ENCODE data around the gene NXPH2. TPM values are rescaled to one million over a fixed set of nuclear protein-coding genes. Genes with fewer than 3 reads are reported as not detected.

NXPH2 gene
- total RNA-seq, 1 experiment from 2014 or later: not detected

DNA sequence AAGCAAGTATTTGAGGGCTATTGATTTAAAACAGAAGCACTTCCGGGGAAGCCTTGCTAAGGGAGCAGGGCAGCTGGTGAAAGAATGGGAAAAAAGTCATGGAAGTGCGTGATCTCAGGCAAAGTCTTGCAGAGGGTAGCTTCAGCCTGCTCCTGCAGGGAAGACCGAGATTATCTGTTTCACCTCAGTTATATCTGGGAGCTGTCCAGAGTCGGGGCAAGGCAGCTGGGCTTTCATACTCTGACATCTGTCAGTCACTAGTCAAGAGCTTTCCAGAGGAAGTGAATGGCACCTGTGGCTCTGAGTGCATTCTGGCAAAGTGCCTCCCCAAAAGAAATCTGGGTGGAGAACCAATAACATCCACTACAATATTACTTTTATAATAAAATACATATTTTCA, 8.7 kb downstream of the NXPH2 start:
- intact Hi-C loops (cut with micrococcal nuclease): no loop called here
- Mint-ChIP-seq H3K4me1 (ENCODE audit: insufficient read depth, unreplicated experiment) (no peaks in the 10 kb centered on the region), H3K36me3 (ENCODE audit: insufficient read depth, unreplicated experiment) (no peaks in the 10 kb centered on the region), H3K27ac (ENCODE audit: low read depth, unreplicated experiment) (no peak overlapping the region), H3K4me3 (ENCODE audit: unreplicated experiment) (no peak overlapping the region), H3K27me3 (ENCODE audit: insufficient read depth, unreplicated experiment) (peaks cover 57% of the 10 kb centered on the region), H3K9me3 (ENCODE audit: unreplicated experiment) (no peaks in the 10 kb centered on the region)
- POLR2A ChIA-PET: no interaction called here
- CTCF ChIA-PET: no interaction called here
- TF ChIP-seq, protein P1, sequence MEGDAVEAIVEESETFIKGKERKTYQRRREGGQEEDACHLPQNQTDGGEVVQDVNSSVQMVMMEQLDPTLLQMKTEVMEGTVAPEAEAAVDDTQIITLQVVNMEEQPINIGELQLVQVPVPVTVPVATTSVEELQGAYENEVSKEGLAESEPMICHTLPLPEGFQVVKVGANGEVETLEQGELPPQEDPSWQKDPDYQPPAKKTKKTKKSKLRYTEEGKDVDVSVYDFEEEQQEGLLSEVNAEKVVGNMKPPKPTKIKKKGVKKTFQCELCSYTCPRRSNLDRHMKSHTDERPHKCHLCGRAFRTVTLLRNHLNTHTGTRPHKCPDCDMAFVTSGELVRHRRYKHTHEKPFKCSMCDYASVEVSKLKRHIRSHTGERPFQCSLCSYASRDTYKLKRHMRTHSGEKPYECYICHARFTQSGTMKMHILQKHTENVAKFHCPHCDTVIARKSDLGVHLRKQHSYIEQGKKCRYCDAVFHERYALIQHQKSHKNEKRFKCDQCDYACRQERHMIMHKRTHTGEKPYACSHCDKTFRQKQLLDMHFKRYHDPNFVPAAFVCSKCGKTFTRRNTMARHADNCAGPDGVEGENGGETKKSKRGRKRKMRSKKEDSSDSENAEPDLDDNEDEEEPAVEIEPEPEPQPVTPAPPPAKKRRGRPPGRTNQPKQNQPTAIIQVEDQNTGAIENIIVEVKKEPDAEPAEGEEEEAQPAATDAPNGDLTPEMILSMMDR (IDR thresholded peaks at IDR 0.05; ENCODE audit: unreplicated experiment): no peak
- no TSS peak for BruUV-seq (replicated peaks)
- no peak for DNase-seq (ENCODE audit: unreplicated experiment)

GRCh38 chr2:138767101-138767500, 13.1 kb downstream of the NXPH2 start:
- BruUV-seq (replicated peaks): no TSS peak
- Mint-ChIP-seq H3K36me3 (ENCODE audit: insufficient read depth, unreplicated experiment) (no peaks in the 10 kb centered on the region), H3K9me3 (ENCODE audit: unreplicated experiment) (no peaks in the 10 kb centered on the region), H3K27me3 (ENCODE audit: insufficient read depth, unreplicated experiment) (peaks cover 66% of the 10 kb centered on the region), H3K4me1 (ENCODE audit: insufficient read depth, unreplicated experiment) (no peaks in the 10 kb centered on the region), H3K27ac (ENCODE audit: low read depth, unreplicated experiment) (no peak overlapping the region), H3K4me3 (ENCODE audit: unreplicated experiment) (no peak overlapping the region)
- intact Hi-C loops (cut with micrococcal nuclease): no loop called here
- CTCF ChIA-PET: interaction anchor here (0.6 kb wide), 1 partner anchor 187 kb away, joined by 4 read pairs; no protein-coding TSS in a partner anchor
- TF ChIP-seq, protein P1 (IDR thresholded peaks at IDR 0.05; ENCODE audit: unreplicated experiment): no peak
- DNase-seq (ENCODE audit: unreplicated experiment): no peak
- POLR2A ChIA-PET: no interaction called here

GRCh38 chr2:138766464-138766863, 13.7 kb downstream of the NXPH2 start:
- Mint-ChIP-seq H3K27ac (ENCODE audit: low read depth, unreplicated experiment) (no peak overlapping the region), H3K4me1 (ENCODE audit: insufficient read depth, unreplicated experiment) (no peaks in the 10 kb centered on the region), H3K9me3 (ENCODE audit: unreplicated experiment) (no peaks in the 10 kb centered on the region), H3K4me3 (ENCODE audit: unreplicated experiment) (no peak overlapping the region), H3K27me3 (ENCODE audit: insufficient read depth, unreplicated experiment) (peaks cover 66% of the 10 kb centered on the region), H3K36me3 (ENCODE audit: insufficient read depth, unreplicated experiment) (no peaks in the 10 kb centered on the region)
- intact Hi-C loops (cut with micrococcal nuclease): no loop called here
- ChIA-PET CTCF (no interaction called here), POLR2A (no interaction called here)
- TF ChIP-seq, protein P1 (IDR thresholded peaks at IDR 0.05; ENCODE audit: unreplicated experiment): no peak
- no peak for DNase-seq (ENCODE audit: unreplicated experiment)
- BruUV-seq (replicated peaks): no TSS peak

- H3K9me3 Mint-ChIP-seq (ENCODE audit: unreplicated experiment): no peaks in the 10 kb centered on the region
- no peak overlapping the region for H3K27ac Mint-ChIP-seq (ENCODE audit: low read depth, unreplicated experiment)
- ChIA-PET POLR2A (no interaction called here), CTCF (no interaction called here)
- no peak overlapping the region for H3K4me3 Mint-ChIP-seq (ENCODE audit: unreplicated experiment)
- no TSS peak for BruUV-seq (replicated peaks)
- H3K4me1 Mint-ChIP-seq (ENCODE audit: insufficient read depth, unreplicated experiment): no peaks in the 10 kb centered on the region
- H3K36me3 Mint-ChIP-seq (ENCODE audit: insufficient read depth, unreplicated experiment): no peaks in the 10 kb centered on the region
- intact Hi-C loops (cut with micrococcal nuclease): no loop called here
- no peak for DNase-seq (ENCODE audit: unreplicated experiment)
- H3K27me3 Mint-ChIP-seq (ENCODE audit: insufficient read depth, unreplicated experiment): peaks cover 51% of the 10 kb centered on the region
- TF ChIP-seq, protein P1 (IDR thresholded peaks at IDR 0.05; ENCODE audit: unreplicated experiment): no peak
Measured at GRCh38 chr2:138763971-138764370, 16.2 kb downstream of the NXPH2 start.
